GM21381 (cell line): ENCODE measurements around the gene MOAP1.
"Not testable (repeated sequence)": the region's sequence is repeated elsewhere in the genome, so short reads cannot be mapped to it uniquely, and the experiment has no call there.

ENCODE experiments used
- ATAC-seq: cut with Tn5 transposase; IDR thresholded peaks from one replicate; pipeline ENCODE4 v1.9.1; 2021; ENCODE audit warnings: mild to moderate bottlenecking, moderate library complexity; ENCODE audit not compliant: unreplicated experiment

The MOAP1 gene

GRCh38 chr14:93186466-93186865 is 1.8 kb upstream of the MOAP1 start:
- no peak for ATAC-seq

- ATAC-seq = no peak
Measured at GRCh38 chr14:93185349-93185720, 638 bp upstream of the MOAP1 start.

- no peak for ATAC-seq
Measured at GRCh38 chr14:93183596-93184317, 940 bp downstream of the MOAP1 start.

- ATAC-seq = no peak
Measured at GRCh38 chr14:93175492-93175891, 9.2 kb downstream of the MOAP1 start.

GRCh38 chr14:93174731-93175130 is 10.0 kb downstream of the MOAP1 start:
- not testable (repeated sequence) for ATAC-seq

GRCh38 chr14:93173943-93174395 is 10.7 kb downstream of the MOAP1 start:
- no peak for ATAC-seq

GRCh38 chr14:93171376-93171775 is 13.3 kb downstream of the MOAP1 start:
- no peak for ATAC-seq

GRCh38 chr14:93170141-93170540 is 14.6 kb downstream of the MOAP1 start:
- not testable (repeated sequence) for ATAC-seq

GRCh38 chr14:93169619-93170018 is 15.1 kb downstream of the MOAP1 start:
- not testable (repeated sequence) for ATAC-seq

- not testable (repeated sequence) for ATAC-seq
Measured at GRCh38 chr14:93168610-93169009, 16.1 kb downstream of the MOAP1 start.

- not testable (repeated sequence) for ATAC-seq
Measured at GRCh38 chr14:93165271-93166265, 19.1 kb downstream of the MOAP1 start.

GRCh38 chr14:93163564-93163963 is 21.1 kb downstream of the MOAP1 start:
- no peak for ATAC-seq

- no peak for ATAC-seq
Measured at GRCh38 chr14:93161411-93161940, 23.2 kb downstream of the MOAP1 start.

- no peak for ATAC-seq
Measured at GRCh38 chr14:93160353-93160801, 24.3 kb downstream of the MOAP1 start.

GRCh38 chr14:93159625-93160352 is 24.9 kb downstream of the MOAP1 start:
- ATAC-seq = not testable (repeated sequence)

- not testable (repeated sequence) for ATAC-seq
Measured at GRCh38 chr14:93158349-93158748, 26.3 kb downstream of the MOAP1 start.

- ATAC-seq = no peak
Measured at GRCh38 chr14:93156693-93157369, 27.9 kb downstream of the MOAP1 start.

GRCh38 chr14:93155667-93156066 is 29.0 kb downstream of the MOAP1 start:
- no peak for ATAC-seq

GRCh38 chr14:93153121-93153520 is 31.6 kb downstream of the MOAP1 start:
- ATAC-seq = no peak
